Measurements from ENCODE around the gene RGL1.

GRCh38 chr1:183760661-183761060 lies 44.3 kb upstream of the RGL1 start:
- TF ChIP-seq POLR2AphosphoS5 (IDR thresholded peaks at IDR 0.05; ENCODE audit: low read depth, low read length) (no peak), POLR2A (IDR thresholded peaks at IDR 0.05; ENCODE audit: low read depth, low read length) (no peak)
